Urothelium cell line (cell line): ENCODE results near the gene ITPR2.
"Not testable (repeated sequence)": the region's sequence is repeated elsewhere in the genome, so short reads cannot be mapped to it uniquely, and the experiment has no call there.

Source experiments
- DNase-seq: peaks from one replicate; pipeline ENCODE4 v3.0.0; 2011; ENCODE audit warnings: low spot score, mixed read lengths
- FAIRE-seq: peaks from 2 replicates; lab custom pipeline; 2011; peaks lifted over from hg19 to GRCh38; lab: Jason Lieb, UNC

The ITPR2 gene

GRCh38 chr12:26537126-26537525, 295.9 kb downstream of the ITPR2 start:
- DNase-seq: no peak
- no peak for FAIRE-seq

DNA sequence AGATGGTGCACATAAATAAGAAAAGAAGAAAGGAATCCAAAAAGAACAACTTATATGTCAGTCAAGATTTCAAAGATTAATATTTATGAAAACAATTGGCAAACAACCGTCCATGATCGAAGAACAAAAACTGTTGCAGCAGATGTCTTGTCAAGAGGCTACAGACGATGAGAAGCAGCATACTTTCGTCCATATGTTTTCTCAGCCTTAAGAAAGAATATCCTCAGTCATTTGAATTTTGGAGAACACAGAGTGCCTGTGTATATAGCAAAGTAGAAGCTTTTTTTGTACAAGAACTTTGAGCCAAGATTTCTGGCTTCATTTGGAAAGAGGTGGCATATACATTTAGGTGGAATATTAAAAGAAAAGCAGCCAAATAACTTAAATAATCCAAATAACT, 297.2 kb downstream of the ITPR2 start:
- FAIRE-seq (no peak), DNase-seq (no peak)

- FAIRE-seq (no peak), DNase-seq (no peak)
These were observed 298.9 kb downstream of the ITPR2 start for GRCh38 chr12:26534071-26534470.

DNA sequence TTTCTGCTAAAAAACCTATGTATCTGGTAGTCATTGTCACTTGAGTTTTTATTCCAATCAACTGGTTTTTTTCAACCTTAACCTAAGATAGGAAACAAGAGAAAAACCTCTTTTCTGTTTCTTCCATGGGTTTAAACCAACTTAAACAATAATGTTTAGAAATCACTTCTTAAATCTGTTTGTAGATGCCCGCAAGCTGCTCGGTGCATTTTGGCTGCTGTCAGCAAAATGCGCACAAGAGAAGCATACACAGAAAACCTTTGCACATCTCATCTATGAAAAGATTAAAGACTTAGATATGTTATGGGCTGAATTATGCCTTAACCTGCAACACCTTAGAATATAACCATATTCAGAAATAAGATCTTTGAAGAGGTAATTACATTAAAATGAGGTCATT, 299.8 kb downstream of the ITPR2 start:
- no peak for DNase-seq
- FAIRE-seq: no peak

- DNase-seq (no peak), FAIRE-seq (no peak)
These were observed 302.5 kb downstream of the ITPR2 start for GRCh38 chr12:26530461-26530860.

DNA sequence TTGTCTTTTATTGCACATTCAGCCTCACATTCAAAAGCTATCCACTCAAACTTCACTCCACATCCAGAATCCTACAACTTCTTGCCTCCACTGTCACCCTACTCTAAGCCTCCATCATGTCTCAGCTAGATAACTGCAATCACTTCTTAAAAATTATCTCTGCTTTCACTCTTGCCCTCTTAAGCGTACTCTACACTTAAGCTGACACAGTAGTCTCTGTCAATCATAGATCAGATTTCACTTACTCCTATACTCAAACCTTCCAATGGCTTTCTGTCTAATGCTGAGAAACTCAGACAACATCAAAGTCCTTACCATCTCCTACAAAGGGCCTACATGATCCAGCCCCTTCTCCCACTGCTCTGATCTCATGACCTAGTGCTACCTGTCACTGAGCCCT, 304.1 kb downstream of the ITPR2 start:
- DNase-seq: no peak
- no peak for FAIRE-seq

- FAIRE-seq (no peak), DNase-seq (no peak)
These were observed 305.3 kb downstream of the ITPR2 start for GRCh38 chr12:26527682-26528081.

DNA sequence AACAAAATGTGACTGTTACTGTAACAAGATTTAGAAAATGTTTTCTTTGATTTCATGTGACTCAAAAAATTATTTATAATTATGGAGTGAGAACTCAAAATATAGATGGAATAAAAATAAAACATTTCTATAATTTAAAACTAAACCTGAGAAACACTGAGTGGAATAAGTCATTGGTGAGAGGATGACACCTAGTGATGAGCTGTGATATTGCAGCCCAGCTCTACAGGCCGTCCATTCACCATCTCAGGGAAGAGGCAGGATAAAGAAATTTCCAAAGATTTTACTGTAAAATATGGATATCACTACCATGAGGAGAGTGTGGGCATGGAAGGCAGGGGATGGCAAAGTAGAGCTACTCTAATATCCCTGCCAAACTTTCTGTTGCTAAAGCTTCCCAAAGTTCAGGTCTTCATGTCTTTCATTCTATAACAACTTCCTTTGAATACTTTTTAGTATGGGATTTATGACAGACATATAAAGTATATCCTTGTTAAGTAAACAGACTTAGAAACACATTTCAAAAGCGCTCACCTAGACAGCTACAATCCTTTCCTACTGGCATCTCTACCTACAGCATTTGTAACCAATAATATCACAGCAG, 308.0 kb downstream of the ITPR2 start:
- peak; percentile 16 for DNase-seq

GRCh38 chr12:26523708-26524150, 309.3 kb downstream of the ITPR2 start:
- DNase-seq (no peak), FAIRE-seq (peak; percentile 53)

More for the DNA sequence above, 308.0 kb downstream of the ITPR2 start:
- FAIRE-seq: no peak

DNA sequence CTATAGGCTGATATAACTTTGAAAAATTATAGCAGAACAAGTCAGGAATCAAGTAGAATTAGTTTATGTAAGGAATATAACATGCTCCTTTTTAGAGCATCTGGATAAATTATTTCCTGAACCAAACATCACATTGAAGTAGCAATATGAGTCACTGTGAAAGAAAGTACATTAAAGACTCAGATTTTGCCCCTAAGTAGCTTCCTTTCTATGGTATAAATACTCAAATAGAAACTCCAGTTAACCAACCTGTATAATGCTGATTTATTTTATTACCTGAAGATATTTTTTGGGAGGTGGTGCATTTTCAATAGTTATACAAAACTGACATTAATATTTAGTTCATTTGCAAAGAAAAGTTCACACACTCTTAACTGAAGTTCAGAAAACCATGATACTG, 312.1 kb downstream of the ITPR2 start:
- DNase-seq: no peak

DNA sequence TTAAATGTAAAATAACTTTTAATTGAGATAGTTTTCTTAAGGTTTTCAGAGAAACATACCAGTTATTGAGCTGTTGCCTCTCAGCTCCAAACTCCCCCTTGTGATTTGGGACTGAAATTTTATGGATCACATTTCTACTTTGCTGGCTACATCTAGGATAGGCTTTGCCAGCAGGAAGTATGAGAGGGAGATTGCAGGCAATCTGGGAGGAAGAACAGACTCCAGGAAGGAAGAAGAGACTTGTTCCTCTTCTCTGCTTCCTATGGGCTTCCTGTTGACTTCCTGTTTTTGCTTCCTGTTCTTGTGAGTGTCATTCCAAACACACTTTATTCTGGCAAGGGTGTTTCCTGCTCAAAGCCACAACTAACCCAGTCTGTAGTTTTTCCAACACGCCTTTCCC, 312.9 kb downstream of the ITPR2 start:
- FAIRE-seq (no peak), DNase-seq (no peak)

More for the DNA sequence above, 312.1 kb downstream of the ITPR2 start:
- FAIRE-seq: no peak

DNA sequence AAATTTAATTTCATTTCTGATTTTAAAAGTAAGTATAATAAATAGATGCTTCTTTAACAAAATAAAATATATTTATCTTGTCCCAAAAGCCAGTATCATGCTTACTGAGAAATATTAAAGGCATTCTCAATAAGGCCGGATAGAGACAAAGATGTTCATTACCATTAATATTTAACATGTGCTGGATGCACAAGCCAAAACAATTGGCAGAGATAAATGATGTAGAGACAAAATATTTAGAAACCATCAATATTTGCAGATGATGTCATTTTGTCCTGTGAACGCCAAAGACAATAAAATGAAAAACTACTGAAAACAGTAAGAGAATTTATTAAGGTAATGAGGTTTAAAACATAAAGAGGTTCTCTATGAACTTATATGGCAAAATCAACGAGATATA, 313.5 kb downstream of the ITPR2 start:
- FAIRE-seq: no peak
- no peak for DNase-seq

DNA sequence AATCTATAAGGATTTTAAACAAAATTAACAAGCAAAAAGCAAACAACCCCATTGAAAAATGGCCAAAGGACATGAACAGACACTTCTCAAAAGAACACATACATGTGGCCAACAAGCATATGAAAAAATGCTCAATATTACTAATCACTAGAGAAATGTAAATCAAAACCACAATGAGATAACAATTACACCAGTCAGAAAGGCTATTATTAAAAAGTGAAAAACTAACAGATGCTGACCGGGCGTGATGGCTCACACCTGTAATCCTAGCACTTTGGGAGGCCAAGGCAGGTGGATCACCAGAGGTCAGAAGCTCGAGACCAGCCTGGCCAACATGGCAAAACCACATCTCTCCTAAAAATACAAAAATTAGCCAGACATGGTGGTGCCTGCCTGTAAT, 315.7 kb downstream of the ITPR2 start:
- not testable (repeated sequence) for DNase-seq, FAIRE-seq

- DNase-seq (no peak), FAIRE-seq (no peak)
These were observed 318.6 kb downstream of the ITPR2 start for GRCh38 chr12:26514364-26514763.

DNA sequence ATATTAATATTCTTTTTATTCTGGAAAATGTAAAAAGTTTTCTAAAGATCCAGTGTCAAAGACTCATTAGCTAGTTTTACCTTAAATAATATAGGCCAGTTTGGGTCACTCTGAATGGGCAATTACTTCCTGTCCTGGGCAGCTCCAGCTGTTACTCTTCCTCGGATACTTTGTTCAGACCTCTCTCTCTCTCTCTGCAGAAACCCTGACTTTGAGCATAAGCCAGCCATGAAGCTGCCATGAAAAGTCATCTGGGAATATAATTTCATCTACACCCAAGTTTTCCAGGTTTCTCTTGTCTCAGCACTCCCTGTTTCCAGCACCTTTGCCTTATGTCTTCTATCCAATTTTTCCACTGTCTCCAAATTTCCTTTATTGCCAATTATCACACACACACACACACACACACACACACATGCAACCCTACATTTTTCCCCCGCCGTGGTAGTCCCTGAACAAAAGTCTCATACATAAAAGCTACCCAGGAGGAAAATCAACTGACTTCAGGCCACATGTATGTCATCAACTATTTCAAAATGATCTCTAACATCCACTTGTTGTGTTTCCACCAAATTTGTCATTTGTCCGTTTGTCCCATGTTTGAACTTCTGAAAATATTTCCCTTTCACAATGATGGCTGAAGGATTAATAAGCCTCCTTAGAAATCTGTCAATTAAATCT, 319.5 kb downstream of the ITPR2 start:
- no peak for DNase-seq
- no peak for FAIRE-seq

DNA sequence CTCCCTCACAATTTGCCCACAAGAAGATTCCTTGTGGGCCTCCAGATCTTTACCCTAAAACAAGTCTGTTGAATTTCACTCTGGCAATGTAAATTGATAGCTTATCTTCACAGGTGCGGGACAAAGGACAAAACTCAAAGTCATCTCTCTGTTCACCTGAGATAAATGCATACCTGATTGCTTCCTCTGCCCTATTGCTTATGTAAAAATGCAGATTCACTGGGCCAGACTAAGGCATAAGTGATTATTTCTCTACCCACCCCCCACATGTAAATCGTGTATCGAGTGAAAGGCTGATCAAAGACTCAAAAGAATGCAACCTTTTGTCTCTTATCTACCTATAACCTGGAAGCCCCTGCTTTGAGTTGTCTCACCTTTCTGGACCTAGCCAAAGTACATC, 320.8 kb downstream of the ITPR2 start:
- FAIRE-seq: no peak
- no peak for DNase-seq

DNA sequence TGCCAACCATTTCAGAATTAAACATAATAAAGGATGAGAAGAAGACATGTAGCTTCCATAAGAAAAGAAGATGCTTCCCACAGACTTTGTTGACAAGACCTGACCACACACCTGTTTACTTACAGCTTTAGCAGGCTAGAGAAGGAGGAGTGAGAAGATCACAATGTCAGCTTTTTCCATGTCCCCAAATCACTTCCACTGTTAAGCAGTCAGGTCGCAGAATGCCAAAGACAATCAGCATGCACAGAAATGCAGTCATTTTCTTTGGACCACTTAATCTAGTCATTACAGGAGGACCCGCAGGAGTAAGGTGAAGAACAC, 322.7 kb downstream of the ITPR2 start:
- FAIRE-seq: peak; percentile 5
- DNase-seq: no peak

- no peak for FAIRE-seq
- DNase-seq: no peak
These were observed 325.4 kb downstream of the ITPR2 start for GRCh38 chr12:26507613-26508012.

DNA sequence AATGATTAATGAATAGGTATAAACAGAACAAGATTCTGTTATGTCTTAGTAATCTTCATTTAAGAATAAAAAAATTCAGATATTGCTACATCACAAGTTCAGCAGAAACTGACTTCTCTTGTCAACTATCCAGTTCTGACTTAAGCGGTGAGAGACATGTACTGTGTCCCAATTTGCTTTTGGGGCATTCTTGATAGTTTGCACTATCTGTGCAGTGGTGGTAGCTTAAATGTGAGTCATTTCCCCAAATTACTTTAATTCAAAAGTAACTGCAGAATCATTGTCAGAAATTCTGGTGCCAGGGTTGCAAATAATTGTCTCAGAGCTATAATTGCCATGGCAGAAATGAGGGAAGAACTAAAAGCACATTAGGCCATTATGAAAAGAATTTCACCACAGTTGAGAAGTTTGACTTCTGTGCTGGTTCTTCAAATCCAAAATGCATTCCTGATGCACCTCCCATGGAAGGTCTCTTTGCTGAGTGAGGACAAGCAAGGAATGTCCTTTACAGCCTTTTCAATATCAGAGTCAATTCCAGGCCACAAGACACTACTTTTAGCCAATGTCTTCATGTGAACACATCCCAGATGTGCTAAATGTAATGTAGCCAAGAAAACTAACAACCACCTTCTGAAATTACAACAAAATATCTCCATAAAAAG, 332.9 kb downstream of the ITPR2 start:
- FAIRE-seq (no peak), DNase-seq (no peak)

DNA sequence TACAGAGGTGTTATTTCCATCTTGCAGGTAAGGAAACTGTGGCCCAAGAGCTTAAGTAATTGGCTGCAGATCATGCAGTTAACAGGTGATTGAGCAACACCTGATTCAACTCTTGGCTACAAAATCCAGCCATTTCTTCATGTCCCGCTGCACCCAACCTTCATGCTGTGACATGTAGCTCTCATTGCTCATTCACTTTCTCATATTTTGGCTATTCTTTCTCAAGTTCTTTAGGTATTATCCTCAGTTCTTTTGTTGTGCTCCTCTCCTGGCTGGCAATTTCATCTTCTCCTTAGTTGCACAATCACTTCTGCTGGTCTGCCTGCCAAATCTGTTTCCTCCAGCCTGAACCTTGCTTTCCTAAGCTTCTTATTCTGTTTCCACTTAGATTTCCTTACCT, 336.8 kb downstream of the ITPR2 start:
- FAIRE-seq: no peak

DNA sequence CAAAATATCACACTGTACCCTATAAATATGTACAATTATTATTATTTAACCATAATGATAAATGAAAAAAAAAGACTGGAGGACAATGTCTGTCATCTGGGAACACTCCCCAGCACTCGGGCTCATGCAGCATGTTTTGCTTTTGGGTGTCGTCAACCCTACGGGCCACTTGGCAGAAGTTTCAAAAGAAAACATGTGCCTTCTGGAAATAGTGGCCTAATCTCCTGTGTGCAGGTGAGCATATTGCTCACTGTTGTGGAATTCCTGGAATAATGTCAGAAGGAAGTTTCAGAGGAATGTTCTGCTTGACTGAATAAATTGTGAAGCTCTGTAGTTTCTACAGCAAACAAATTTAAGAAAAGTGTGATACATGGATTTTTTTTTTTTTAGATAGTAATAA, 339.3 kb downstream of the ITPR2 start:
- FAIRE-seq (no peak), DNase-seq (peak; percentile 51)

More for the DNA sequence above, 336.8 kb downstream of the ITPR2 start:
- no peak for DNase-seq

DNA sequence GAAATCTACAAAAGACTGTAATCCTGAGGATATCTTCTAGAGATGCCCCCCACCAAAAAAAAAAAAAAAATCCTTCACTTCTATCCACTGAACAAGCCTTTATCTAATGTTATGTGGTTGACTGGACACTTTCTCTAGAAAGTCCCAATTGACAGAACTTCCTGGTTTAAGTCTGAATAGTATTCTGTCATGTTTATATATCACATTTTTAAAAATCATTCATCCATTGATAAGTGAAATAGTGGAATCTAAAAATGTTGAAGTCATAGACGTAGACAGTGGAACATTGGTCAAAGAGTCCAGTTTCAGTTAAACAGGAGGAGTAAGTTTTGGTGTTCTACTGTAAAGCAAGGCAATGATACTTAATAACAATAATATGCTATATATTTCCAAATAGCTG, 340.6 kb downstream of the ITPR2 start:
- FAIRE-seq (no peak), DNase-seq (no peak)
